HG03520 (cell line): Measurements from ENCODE around the gene TBXAS1.

Experiments used
- ATAC-seq: cut with Tn5 transposase; IDR thresholded peaks from one replicate; pipeline ENCODE4 v1.9.1; 2021; ENCODE audit warnings: mild to moderate bottlenecking, moderate library complexity; ENCODE audit not compliant: unreplicated experiment

Gene TBXAS1

DNA sequence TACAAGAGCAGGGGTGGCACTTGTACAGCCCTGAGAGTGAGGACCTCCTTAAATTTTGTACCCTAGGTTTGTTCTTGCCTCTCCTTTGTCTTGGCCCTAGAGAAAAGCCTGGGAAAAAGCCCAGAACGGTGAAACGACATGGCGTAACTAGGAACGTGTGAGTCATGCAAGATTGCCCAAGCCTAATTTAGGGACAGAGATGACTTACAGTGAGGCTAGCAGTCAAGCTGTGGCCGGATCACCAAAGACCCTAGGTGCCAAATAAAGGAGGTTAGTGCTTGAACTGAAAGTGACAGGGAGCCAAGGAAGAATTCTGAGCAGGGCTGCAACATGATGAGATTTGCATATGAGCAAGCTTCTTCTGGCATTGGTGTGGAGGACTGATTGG lies 25.1 kb downstream of the TBXAS1 start:
- no peak for ATAC-seq

DNA sequence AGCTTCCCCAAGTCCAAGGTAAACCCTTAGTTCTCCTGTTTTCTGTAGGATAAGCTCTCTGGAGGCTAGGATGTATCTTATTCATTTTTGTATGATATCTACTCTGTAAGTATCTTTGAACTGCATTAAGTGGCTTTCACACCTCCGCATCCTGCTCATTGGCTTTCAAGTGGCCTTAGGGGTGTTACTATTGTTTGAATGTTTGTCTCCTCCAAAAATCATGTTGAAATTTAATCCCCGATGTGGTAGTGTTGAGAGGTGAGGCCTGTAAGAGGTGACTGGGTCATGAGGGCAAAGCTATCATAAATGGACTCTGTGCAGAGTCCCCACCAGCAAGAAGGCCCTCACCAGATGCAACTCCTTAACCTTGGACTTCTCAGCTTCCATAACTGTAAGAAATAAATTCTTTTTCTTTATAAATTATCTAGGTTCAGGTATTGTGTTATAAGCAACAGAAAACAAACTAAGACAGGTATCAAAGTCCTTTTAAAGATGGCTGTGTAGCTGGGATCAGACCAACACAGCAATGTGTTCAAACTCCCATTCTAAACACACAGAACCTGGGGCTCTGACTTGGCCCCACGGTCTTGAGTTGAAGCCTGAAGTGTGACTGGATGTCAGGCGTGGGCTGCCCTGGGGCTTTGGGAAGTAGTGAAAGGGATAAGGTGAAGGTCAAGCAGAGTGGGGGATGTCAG lies 25.9 kb downstream of the TBXAS1 start:
- ATAC-seq, result no peak

DNA sequence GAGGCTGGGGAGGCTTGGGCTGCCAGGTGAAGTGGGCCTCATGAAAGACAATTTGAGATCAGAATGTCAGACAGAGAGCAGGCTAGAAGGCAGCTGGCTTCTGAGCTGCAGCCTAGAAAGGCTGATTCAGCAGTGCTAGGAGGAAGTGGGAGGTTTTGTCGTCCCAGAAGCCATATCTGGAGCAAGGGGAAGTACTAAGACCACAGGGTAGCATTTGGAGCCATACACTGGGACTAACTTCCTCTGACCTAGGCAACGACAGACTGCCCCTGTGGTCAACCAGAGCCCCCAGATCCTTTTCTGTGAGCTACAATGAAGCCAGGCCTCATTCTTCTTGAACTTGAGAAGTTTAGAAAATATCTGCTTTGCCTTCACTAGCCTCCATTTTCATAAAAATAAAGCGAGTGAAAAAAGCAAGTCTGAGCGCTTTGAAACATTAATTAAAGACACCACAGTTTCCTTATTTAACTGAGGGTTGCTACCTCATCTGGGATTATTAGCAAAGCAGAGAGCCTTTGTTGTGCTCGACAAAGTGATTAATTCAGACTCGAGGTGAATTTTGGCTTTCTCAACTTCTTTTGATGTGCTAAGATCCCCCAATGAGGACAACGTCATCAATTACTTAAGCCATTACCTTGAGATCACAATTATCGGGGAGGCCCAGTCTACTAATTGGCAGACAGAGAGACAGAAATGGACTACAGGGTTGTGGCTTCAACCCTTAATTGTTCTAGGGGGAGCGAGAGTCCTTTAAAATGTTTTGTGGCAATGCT lies 26.6 kb downstream of the TBXAS1 start:
- ATAC-seq, result no peak

DNA sequence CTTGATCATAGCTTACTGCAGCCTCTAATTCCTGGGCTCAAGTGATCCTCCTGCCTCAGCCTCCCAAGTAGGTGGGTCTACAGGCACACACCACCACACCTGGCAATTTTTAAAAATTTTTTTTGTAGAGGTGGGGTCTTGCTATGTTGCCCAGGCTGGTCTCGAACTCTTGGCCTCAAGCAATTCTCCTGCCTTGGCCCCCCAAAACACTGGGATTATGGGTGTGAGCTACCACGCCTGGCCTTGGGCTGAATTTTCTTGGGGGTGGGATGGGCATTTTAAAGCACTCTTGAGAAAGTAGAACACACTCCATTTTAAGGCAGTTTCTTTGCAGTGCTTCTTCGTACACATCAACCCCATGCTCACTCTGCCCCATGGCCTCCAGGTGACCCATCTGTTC lies 28.7 kb downstream of the TBXAS1 start:
- no peak for ATAC-seq

DNA sequence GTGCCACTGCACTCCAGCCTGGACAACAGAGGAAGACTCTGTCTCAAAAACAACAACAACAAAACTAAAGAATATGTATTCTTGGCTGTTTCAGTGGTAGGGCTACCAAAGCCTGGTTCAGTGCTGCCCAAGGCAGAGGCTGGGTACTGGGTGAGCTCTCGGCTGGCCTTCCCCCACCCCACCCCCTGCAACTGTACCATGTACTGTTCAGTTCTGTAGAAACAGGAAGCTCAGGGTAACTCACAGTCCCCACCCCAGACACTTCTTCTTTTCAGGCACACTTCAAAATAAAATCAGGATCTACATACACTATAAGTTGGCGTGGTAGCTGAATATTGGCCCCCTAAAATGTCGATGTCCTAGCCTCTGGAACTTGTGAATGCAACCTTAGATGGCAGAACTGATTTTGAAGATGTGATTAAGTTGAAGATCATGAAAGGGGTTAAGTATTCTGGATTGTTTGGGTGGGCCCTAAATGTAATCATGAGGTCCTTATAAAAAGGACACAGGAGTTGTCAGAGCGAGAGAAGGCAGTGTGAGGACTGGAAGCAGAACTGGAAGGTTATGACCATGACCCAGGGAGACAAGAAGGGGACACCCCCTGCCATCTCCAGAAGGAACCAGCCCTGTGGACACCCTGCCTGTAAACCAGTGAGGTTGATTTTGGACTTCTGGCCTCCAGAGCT lies 31.2 kb downstream of the TBXAS1 start:
- ATAC-seq, result no peak

DNA sequence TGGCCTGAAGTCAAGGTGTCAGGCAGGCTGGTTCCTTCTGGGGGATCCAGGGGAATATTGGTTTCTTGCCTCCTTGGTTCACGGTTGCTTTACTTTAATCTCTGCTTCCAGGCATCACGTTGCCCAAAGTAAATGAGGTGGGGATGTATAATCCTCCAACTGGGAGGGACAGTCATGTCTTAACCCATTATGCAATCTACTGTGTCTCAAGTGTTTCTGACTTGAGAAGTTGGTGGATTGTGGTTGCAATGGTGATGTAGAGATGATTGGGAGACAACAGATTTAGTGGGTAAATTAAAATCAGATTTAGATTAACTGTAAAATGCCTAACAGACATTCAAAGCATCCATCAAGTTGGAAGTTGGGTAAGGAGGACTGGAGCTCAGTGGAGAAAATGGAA lies 32.7 kb downstream of the TBXAS1 start:
- ATAC-seq, result no peak

DNA sequence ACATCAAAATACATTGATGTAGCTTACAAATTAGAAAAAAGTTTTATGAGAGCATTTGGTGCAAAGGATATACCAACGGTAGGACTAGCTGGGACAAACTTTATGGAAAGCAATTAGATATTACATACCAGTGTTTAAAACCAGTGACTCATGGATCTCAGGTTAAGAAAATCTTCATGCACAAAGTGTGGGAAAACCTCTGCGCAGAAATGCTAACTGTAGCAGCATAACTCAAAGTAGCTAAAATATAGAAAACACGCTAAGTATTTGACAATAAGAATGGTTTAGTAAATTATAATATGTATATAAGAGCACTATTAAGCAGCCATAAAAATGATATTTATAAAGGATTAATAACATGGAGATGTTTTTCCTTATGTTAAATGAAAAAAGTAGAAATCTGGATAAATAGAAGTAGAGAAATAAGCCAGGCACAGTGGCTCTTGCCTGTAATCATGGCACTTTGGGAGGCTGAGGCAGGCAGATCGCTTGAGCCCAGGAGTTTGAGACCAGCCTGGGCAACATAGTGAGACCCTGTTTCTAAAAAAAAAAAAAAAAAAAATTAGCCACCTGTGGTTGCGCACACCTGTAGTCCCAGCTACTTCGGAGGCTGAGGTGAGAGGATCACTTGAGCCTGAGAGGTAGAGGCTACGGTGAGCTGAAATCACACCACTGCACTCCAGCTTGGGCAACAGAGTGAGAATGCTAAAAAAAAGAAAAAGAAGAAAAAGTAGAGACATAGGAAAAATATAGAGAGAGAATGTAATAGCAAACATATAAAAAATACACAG lies 37.2 kb downstream of the TBXAS1 start:
- ATAC-seq, result no peak

DNA sequence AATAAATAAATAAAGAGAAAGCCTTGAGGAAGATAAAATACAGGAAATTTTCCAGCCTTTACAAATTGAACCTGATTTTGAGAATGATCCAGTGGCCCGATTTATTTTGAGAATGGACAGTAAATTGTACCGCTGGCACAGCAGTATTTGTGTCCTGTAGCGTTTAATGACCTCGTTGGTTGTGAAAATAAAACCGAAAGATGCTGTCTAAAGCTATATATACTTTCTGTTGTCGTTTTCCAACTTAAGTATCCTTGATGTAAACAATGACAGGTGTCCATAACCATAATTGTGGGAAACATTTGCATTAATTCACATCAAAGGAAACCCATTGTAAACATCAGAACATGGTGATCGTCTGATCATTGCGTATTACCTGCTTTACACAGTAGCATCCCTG lies 38.8 kb downstream of the TBXAS1 start:
- ATAC-seq, result no peak

DNA sequence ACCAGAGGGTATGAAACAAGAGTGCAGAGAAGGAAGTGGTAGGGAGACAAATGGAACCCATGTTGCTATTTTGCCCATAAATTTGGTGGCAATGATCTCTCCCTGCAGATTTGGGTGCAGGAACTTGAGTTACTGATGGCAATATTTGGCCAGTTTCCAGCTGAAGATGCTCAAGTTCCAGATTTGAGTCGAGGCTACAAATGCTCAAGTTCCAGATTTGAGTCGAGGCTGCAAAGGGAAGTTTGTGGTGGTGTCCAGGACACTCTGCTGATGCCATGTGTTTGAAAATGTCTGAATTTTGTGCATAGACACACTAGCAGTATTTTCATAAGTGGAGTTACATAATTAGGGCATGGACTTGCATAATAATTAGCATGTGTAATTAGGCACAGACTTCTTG lies 40.8 kb downstream of the TBXAS1 start:
- ATAC-seq, result no peak

DNA sequence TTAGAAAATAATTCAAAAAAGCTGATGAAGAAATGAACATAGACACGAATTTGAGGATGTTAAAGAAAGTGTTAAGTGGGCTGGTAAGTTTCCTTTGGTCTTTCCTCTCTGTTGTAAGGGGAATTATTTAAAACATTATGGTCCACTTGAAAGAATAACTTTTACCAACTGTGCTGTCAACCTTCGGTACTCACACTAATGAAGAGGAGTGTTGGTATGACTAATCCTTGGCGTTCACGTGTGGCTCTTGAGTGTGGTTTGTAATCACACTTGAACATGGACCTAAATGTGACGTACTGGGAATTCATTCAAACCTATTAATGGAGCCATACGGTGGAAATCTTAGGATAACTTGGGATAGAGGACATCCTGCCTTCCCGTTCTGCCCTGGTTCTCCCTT lies 41.3 kb downstream of the TBXAS1 start:
- ATAC-seq, result no peak

DNA sequence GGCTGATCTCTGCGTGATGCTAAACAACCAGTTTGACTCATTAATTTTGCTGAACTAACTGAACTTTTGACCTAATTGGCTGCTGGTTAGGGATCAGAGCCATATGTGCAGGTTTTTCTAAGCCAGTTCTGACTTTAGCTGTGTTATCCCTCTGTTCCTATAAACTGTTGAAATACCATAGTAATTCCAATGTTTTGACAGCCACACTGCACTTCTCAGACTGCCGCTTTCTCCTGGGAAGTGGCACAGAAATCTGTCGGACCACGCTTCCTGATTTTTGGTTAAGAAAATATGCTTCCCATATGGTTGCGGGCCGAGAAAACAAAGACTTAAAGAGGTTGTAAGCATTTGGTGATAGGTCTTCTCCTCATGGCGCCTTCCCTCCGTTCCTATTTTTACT lies 42.3 kb downstream of the TBXAS1 start:
- no peak for ATAC-seq

DNA sequence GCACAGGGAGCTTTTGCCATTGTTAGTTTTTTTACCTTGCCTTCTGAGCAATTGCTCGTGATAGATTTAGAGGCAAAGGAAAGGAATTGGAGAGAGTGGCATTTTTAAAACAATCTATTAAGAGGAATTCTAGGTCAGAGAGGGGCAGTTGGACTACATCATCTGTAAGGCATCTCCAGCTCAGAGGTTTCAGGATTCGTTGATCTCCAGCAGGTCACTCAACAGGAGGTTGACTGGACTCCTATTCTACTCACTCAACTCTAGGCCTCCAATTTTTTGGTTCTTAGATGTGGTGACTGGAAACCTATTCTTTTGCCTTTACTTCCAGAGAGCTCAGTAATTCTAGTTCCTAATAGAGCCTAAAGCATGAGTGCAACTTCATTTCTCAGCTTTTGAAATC lies 42.8 kb downstream of the TBXAS1 start:
- no peak for ATAC-seq

DNA sequence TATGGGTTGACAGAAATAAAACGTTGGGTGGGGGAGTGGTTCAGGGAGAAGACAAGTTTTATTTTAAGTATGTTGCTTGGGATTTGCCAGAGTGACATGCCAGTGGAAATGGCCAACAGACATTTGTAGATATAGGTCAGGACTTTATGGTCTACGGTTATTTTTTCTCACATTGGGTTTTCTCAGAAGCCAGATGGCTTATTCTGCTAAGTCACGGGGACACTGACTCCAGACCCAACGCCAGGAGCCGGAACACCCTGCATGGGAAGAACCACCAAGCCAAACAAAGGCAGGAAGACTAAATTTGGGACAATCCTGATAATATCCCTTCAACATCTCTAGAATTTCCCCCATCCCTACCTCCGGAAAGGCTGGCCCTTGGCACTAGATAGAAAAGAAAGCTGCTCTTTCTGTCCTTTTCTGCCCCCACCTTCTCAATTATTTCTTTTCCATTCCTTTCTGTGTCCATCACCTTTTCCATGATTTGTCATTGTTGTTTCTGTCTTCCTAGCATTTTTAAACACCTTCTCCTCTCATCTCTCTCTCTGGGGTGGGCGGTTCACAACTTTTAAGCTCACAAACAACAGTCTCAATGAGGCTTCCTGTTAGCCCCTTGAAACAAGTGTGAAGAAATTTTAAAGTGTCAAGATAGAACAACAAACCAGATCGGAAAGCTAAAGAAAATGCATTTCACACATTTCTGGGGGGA lies 44.7 kb downstream of the TBXAS1 start:
- no peak for ATAC-seq

DNA sequence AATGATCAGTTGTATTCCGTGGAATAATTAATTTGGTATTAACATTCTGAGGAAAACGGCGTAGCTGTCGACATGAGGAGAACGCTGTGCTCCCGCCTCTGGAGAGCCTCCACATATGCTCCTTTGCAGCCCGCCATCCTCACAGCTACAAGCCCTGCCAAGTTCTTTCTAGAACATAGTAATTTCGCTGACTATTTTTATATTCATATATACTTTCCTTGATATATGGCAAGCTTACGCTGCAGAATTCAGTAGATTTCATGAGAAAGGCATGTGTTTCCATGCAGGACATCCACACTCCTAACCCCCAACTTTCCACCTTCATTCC lies 45.2 kb downstream of the TBXAS1 start:
- no peak for ATAC-seq

DNA sequence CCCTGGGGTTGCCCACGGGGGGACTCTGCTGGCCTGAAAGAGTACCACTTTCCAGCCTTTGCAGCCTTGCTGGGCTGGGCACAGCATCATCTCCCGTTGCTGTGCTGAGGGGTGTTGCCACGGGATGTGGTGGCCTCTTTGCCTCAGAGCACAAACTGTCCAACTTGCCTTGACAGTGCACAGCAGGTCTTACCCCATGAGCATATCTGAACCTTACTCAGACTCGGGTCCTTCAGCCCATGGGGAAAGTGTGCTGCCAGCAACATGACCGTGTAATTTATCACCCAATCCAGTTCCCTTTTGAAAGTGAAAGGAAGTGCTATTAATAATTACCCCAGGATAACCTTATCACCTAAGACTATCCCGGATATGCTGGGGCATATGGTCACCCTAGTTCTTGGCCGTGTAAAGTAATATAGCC lies 46.8 kb downstream of the TBXAS1 start:
- ATAC-seq, result no peak

DNA sequence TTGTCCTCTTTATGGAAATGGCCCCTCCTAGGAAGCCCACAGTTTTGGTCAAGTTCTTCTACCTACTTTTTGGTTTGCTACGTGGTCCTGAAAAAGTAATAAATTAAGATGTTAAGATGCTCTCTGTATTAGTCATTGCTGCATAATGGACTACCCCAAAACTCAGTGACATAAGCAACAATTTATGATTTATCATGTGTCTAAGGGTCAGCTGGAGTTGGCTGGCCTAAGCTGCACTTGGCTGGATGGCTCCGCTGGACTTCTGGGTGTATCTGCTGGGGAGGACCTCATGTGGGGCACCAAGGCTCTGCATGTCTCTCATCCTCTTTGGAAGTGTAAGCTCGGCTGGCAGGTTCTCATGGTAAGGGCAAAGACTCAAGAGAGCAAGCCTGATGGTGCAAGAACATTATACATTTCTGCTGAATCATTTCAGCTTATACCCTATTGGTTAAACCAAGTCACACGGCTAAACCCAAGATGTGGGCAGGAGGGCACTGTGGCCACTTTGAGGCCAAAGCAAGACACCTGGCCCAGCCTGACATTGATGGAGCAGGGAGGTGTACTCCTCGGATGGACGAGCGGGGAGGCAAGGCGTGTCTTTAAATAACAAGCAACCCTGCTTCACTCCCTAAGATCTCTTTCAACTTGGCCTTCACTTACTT lies 47.7 kb downstream of the TBXAS1 start:
- ATAC-seq, result no peak

DNA sequence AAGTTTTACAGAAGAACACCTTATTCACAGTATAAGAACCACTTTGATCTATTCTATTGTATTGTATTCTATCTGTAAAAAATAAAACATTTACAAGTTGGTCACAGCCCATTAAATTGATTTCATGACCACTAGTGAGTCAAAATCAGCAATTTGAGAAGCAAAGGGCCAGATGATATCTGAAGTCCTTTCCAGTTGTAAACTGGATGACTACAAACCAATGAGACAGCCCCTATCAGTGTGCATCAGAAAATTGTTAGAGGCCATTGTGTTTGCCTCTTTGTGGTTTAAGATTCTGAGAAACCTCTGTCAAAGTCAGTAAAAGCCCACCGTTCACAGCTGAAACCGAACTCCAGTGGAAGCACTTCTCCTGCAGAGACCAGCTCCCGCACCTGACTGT lies 54.8 kb downstream of the TBXAS1 start:
- ATAC-seq, result no peak

DNA sequence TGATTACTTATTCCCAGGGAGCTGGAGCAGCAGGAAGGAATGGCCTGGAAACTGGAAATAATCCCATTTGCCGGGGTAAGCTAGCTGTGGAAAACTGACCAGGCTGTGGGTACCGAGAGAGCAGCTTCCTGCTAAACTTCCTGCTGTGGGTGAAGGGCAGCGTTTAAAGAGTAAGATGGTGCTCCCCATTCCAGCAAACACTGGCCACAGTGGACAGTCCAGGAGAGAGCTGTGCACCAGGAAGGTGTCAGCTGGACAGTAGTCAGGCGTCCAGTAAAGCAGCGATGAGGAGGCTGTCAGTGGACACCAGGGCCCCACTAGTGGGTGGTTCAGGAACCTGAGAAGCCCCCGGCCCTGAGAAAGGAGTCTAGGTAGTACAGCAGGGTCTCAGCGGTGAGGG lies 55.4 kb downstream of the TBXAS1 start:
- ATAC-seq, result no peak

DNA sequence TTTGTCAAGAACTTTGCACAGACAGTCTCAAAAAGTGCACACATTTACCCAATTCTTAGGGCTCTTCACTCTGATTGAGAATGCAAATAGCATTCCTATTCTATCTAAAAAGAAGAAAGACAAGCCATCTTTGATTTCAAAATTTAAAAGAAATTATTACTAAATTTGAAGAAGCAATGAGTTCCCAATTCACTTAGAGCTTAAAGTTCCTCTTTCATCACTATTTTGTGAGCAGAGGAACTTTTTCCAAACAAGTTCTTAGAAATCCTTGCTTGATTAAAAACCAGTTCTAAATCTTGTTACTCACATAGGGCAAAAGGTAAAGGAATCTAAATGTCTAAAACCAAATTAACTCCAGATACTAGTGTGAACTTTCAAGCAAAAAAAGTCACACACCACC lies 56.4 kb downstream of the TBXAS1 start:
- no peak for ATAC-seq

DNA sequence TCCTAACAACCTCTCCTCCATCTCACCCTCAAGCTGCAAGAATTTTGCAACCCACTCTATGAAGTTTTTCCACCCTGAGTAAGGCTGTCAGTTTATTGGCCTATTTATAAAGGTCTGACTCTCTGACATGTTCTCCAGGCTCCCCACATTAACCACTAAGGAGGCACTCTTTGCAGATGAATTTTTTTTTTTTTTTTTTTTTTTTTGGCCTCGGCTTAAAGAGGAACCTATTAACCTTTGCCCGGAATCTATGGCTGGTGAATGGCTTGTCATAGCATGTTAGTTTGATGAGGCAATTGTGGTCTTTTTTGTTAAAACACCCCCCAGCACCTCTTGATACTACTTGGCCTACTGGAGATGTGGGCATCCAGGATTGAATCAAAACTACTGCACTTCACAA lies 57.1 kb downstream of the TBXAS1 start:
- no peak for ATAC-seq
